SK-N-SH (cell line): ENCODE data around the gene CDH22.

Experiments used
- CHD2 ChIP-seq: fragments of 150-350 bp; IDR thresholded peaks from 2 replicates; pipeline ENCODE4 v1.6.1; 2018; ENCODE audit warnings: low read length; ENCODE audit not compliant: partially characterized antibody
- EZH2phosphoT487 ChIP-seq: fragments of 200-600 bp; sonication (generic); IDR thresholded peaks from 2 replicates; pipeline ENCODE4 v1.6.1; 2017; ENCODE audit warnings: low read depth, mixed run types, mild to moderate bottlenecking, antibody characterized with exemption, moderate library complexity, borderline replicate concordance
- POLR2AphosphoS5 ChIP-seq: IDR thresholded peaks from 2 replicates; pipeline ENCODE4 v1.6.1; 2012; ENCODE audit warnings: low read depth, low read length
- RCOR1 ChIP-seq: fragments of 150-350 bp; IDR thresholded peaks from 2 replicates; pipeline ENCODE4 v1.6.1; 2017; ENCODE audit warnings: antibody characterized with exemption, low read length
- TAF1 ChIP-seq: IDR thresholded peaks from 2 replicates; pipeline ENCODE4 v1.6.1; 2012; ENCODE audit warnings: low read depth, mild to moderate bottlenecking, low read length, moderate library complexity, borderline replicate concordance
- TCF12 ChIP-seq: IDR thresholded peaks from 2 replicates; pipeline ENCODE4 v1.4.0; 2012
- TF ChIP-seq, protein P1 (sequence below): fragments of 200-600 bp; sonication (generic); IDR thresholded peaks from 2 replicates; pipeline ENCODE4 v1.6.1; 2017; ENCODE audit warnings: antibody characterized with exemption, mild to moderate bottlenecking, moderate library complexity
- TF ChIP-seq, protein P2 (sequence below): IDR thresholded peaks from 2 replicates; pipeline ENCODE4 v1.6.1; 2012; ENCODE audit warnings: mild to moderate bottlenecking, low read depth, low read length, moderate library complexity

DNA sequence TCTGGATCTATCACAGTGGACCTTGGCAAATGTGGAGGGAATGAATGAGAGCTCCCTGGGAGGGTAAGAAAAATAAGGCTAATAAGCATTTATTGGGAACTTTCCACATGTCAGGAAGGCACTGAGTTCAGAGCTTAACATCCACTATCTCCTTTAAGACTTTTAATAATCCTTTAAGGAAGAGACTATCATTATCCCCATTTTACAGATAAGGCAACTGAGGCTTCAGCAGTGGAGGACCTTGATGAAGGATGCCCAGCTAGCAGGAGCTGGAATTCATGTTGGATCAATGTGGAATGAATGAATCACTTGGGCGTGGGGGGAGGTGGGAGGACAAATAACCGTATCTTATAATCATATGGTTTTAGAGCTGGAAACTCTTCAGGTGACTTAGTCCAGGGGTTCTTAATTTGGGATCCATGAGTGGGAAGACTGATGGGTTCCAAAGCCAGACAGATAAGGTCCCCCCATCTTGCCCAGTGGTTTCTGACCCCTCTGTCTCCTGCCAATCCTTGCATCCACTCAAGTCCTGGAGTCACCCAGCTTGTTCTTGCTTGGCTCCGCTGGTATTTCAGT is 135.2 kb downstream of the CDH22 start:
- TF ChIP-seq POLR2AphosphoS5 (no peak), TAF1 (no peak), EZH2phosphoT487 (no peak), RCOR1 (no peak), TCF12 (no peak), CHD2 (no peak)
- TF ChIP-seq, protein P1, sequence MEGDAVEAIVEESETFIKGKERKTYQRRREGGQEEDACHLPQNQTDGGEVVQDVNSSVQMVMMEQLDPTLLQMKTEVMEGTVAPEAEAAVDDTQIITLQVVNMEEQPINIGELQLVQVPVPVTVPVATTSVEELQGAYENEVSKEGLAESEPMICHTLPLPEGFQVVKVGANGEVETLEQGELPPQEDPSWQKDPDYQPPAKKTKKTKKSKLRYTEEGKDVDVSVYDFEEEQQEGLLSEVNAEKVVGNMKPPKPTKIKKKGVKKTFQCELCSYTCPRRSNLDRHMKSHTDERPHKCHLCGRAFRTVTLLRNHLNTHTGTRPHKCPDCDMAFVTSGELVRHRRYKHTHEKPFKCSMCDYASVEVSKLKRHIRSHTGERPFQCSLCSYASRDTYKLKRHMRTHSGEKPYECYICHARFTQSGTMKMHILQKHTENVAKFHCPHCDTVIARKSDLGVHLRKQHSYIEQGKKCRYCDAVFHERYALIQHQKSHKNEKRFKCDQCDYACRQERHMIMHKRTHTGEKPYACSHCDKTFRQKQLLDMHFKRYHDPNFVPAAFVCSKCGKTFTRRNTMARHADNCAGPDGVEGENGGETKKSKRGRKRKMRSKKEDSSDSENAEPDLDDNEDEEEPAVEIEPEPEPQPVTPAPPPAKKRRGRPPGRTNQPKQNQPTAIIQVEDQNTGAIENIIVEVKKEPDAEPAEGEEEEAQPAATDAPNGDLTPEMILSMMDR, result no peak
- TF ChIP-seq, protein P2, sequence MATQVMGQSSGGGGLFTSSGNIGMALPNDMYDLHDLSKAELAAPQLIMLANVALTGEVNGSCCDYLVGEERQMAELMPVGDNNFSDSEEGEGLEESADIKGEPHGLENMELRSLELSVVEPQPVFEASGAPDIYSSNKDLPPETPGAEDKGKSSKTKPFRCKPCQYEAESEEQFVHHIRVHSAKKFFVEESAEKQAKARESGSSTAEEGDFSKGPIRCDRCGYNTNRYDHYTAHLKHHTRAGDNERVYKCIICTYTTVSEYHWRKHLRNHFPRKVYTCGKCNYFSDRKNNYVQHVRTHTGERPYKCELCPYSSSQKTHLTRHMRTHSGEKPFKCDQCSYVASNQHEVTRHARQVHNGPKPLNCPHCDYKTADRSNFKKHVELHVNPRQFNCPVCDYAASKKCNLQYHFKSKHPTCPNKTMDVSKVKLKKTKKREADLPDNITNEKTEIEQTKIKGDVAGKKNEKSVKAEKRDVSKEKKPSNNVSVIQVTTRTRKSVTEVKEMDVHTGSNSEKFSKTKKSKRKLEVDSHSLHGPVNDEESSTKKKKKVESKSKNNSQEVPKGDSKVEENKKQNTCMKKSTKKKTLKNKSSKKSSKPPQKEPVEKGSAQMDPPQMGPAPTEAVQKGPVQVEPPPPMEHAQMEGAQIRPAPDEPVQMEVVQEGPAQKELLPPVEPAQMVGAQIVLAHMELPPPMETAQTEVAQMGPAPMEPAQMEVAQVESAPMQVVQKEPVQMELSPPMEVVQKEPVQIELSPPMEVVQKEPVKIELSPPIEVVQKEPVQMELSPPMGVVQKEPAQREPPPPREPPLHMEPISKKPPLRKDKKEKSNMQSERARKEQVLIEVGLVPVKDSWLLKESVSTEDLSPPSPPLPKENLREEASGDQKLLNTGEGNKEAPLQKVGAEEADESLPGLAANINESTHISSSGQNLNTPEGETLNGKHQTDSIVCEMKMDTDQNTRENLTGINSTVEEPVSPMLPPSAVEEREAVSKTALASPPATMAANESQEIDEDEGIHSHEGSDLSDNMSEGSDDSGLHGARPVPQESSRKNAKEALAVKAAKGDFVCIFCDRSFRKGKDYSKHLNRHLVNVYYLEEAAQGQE, result no peak
